Retina (tissue), 1 donor: ENCODE data around the gene SPECC1.
"Not testable (repeated sequence)": the region's sequence is repeated elsewhere in the genome, so short reads cannot be mapped to it uniquely, and the experiment has no call there.

Source experiments
- DNase-seq: peaks from one replicate; pipeline ENCODE4 v3.0.0-alpha.2; 2016

SPECC1 gene

DNA sequence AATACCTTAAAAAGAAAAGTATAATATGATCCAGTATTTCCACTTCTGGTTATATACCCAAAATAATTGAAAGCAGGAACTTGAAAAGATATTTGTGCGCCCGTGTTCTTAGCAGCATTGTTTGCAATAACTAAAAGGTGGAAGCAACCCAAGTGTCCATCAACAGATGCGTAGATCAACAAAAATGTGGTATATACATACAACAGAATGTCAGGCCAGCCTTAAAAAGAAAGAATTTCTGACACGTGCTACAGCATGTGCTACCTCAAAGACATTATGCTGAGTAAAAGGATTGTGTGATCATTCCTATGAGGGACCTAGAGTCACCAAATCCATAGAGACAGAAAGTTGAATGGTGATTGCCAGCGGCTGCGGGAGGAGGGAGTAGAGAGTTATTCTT is 133.1 kb downstream of the SPECC1 start:
- DNase-seq = no peak

GRCh38 chr17:20143740-20144139 is 134.6 kb downstream of the SPECC1 start:
- no peak for DNase-seq

DNA sequence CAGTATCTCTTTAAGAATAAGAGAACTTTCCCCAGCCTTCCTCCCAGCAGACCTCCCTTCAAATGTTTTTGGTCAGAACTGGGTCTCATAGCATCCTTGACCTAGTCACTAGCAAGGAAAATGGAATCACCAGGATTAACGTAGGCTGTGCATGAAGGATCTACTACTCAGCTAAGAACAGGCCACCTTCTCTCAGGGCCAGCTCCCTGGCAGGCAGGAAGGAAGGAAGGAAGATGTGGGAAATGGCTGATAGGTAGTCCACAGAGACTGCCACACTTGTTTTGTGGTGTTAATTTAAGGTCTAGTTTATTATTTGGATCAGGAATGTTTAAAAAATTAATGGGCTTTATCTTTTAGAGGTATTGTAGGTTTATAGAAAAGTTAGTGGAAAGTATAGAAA is 136.4 kb downstream of the SPECC1 start:
- DNase-seq = no peak

- DNase-seq = peak; percentile 21
Observed at GRCh38 chr17:20149251-20149650, 140.1 kb downstream of the SPECC1 start.

GRCh38 chr17:20151174-20151573 is 142.0 kb downstream of the SPECC1 start:
- no peak for DNase-seq

DNA sequence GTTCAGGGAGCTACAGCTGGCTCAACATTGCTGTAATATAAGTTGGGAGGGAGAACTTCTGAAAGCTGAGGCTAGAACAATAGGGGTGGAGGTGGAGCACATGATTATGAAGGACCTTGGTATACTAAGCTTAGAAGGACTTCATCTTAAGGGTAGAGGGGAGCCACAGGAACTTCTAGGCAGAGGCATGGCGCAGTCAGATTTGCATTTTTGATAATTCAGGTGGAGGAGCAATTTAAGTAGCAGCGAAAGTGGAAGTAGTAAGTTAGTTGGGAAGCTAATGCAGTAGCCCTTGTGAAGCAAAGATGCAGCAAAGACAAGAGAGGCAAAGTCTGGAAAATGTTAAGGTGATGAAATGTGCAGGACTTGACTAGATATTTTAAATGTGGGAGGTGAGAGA is 144.1 kb downstream of the SPECC1 start:
- no peak for DNase-seq

- no peak for DNase-seq
Observed at GRCh38 chr17:20154286-20155000, 145.3 kb downstream of the SPECC1 start.

DNA sequence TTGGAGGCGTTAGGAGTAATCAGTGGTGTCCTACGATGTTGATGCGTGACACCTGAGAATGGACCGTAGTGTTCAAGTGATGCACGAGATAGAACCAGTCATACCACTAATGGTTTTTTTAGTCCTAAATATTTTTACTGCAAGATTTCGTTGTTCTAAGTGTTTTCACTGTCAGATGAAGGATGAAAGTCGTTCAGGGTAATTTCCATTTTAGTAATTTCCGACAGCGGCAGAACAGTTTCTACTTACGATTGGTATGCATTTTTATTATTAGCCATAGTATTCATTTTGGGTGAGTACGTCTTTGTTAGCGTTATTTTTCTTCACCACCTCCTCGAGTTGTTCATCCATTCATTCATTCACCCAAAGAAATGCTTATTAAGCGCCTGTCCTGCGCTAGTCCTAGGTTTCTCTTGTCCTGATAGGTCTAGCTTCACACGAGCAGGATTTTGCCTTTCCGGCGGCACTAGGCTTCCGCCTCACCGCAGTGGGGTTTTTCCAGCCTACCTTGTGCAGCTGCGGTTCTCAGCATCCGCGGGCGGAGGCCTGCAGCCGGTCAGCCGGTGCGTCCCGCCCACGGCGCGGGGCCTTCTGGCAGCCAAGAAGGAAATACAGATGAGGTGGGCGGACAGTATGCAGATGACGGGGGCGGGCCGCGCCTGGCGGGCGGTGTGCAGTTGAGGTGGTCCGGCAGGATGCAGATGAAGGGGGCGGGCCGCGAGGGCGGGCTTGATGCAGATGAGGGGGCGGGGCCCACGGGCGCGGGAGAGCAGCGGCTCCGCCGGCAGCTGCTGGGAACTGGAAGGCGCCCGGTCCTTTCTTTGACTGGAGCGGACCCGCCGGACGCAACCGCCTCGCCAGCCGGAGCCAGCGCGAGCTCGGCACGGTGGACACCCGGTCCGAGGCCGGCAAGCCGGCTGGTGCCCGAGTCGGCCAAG is 146.4 kb downstream of the SPECC1 start:
- DNase-seq = peak; percentile 96

DNA sequence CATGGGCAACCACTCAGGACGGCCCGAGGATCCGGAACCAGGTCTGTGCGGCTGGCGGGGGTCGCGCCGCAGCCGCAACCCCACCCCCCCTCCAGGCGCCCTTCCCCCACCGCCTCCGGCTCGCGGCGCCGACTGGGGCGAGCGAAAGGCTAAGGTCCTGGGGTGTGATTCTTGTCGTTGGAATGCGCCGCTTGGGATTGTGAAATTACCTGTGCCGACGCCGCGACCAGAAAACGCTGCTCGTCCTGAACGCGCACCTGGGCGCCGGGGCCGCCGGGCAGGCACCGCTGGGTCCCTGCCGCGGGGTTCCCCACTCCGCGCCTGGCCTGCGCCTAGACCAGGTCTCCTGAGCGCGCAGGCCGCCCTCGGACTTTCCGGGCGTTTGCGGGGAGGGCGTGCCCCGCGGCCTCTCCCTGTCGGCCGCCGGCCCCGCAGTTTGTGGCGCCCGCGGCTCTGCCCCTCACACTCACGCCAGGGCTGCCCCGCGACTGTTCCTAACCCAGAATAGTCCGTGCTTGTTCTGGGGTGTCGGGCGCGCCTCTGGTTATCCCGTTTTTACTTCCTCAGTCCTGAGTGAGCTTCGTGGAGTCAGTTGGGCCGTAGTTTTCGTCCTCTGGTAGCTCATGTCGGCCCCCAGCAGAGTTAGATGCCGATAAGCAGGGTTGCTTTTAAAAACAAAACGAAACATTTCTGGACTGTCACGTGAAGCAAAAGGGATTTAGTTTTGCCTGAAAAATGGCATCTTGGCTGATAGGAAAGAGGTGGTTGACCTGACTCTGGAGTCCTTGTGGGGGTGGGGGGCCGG is 147.2 kb downstream of the SPECC1 start:
- DNase-seq = peak; percentile 83

GRCh38 chr17:20157001-20157310 is 147.8 kb downstream of the SPECC1 start:
- DNase-seq = no peak

DNA sequence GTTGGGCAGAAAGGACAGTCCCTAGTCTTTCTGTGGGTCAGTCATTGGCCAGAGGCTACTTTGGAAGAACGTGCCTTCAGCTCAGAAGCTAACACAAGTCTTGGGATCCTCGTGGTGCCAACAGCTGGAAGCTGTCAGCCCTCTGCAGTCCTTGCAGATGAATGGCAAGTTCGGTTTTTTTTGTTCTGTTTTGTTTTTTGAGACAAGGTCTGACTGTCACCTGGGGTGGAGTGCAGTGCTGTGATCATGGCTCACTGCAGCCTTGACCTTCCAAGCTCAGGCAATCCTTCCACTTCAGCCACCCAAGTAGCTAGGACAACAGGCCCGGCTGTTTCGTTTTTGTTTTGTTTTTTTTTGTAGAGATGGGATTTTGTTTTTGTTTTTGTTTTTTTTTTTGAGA is 149.4 kb downstream of the SPECC1 start:
- DNase-seq = no peak

DNA sequence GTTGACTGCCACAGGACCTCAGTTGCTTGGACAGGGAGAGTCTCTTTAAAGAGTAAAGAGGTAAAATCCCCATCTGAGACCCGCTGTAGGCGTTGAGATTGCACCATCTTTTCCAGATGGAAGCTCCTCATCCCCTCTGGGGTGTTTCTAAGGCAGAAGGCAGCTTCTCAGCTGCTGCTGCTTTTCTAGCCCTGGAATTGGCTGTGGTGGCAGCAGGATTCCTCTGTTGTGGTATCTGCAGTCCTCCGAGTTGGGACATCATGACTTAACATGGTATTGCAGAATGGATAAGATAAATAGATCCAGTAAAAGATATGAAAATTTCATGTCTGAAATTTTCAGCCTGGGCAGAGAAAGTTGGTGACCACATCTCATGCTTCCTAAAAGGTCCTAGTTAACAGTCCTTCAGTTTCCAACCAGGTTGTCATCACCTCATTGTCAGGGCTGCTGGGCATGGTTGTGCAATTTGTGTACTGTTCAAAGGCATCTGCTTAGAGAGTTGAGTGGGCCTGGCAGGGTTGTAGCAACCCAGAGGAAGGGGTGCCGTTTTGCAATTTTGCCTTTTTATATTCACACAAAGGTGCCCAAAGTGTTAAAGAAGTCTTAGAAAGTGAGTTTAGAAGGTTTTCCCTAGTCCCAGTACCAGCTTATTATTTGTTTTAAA is 150.4 kb downstream of the SPECC1 start:
- no peak for DNase-seq

DNA sequence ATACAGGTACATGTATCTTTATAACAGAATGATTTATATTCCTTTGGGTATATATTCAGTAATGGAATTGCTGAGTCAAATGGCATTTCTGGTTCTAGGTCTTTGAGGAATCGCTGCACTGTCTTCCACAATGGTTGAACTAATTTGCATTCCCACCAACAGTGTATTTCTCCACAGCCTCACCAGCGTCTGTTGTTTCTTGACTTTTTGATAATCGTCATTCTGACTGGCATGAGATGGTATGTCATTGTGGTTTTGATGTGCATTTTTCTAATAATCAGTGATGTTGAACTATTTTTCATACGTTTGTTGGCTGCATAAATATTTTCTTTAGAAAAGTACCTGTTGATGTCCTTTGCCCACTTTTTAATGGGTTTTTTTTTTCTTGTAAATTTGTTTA is 156.4 kb downstream of the SPECC1 start:
- DNase-seq = not testable (repeated sequence)

- DNase-seq = no peak
Observed at GRCh38 chr17:20170085-20170484, 160.9 kb downstream of the SPECC1 start.

- no peak for DNase-seq
Observed at GRCh38 chr17:20171741-20172365, 162.7 kb downstream of the SPECC1 start.

GRCh38 chr17:20172376-20172775 is 163.2 kb downstream of the SPECC1 start:
- no peak for DNase-seq

GRCh38 chr17:20173091-20173490 is 163.9 kb downstream of the SPECC1 start:
- DNase-seq = no peak

DNA sequence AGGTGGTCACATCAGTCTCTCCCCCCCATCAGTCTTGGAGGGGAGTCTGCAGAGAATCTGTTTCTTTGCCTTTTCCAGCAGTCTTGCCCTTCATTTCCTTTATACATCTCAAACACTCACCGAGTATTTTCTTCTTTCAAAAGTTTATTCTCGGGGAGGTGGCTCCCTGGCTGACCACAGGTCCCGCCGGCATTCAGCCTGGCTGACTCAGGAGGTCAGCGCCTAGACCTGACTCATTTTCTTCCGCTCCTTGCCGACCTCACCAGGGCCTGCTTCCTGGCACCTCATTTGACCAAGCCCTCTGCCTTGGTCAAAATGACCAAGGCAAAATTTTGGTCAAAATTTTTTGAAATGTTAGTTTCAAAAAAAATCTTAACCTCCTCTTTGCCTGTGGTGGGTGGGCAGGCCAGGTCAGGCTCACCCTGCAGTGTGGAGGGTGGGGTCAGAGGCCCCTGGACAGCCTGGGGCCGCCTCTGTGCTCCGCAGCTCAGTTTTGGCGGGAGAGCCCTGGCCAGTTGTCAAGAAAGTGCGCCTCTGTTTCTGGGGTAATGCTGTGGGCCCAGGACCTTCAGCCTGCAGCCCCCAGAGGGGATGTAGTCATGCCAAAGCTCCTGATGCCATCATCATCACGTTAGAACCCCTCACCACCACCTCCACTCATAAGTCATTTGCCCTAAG is 165.6 kb downstream of the SPECC1 start:
- no peak for DNase-seq

GRCh38 chr17:20179041-20179440 is 169.9 kb downstream of the SPECC1 start:
- DNase-seq = no peak

- no peak for DNase-seq
Observed at GRCh38 chr17:20180661-20181060, 171.5 kb downstream of the SPECC1 start.

- no peak for DNase-seq
Observed at GRCh38 chr17:20184181-20184580, 175.0 kb downstream of the SPECC1 start.
